Upper lobe of right lung (tissue), 1 donor: ENCODE data around the gene STX1B. TPM values are rescaled to one million over a fixed set of nuclear protein-coding genes. Genes with fewer than 3 reads are reported as not detected.

Source experiments
- ATAC-seq: fragments of 200-7000 bp; cut with Tn5 transposase; one replicate; pipeline ENCODE4 v1.9.1; 2020; ENCODE audit warnings: mild to moderate bottlenecking, moderate library complexity
- DNase-seq: peaks from one replicate; pipeline ENCODE4 v3.0.0-alpha.2; 2020
- H3K27ac ChIP-seq: fragments of 200-600 bp; one replicate; pipeline ENCODE4 v1.8.0; 2022
- H3K27me3 ChIP-seq: fragments of 200-600 bp; one replicate; pipeline ENCODE4 v1.8.0; 2022; ENCODE audit warnings: mild to moderate bottlenecking
- H3K36me3 ChIP-seq: fragments of 200-600 bp; one replicate; pipeline ENCODE4 v1.8.0; 2022
- H3K4me1 ChIP-seq: fragments of 200-600 bp; one replicate; pipeline ENCODE4 v1.8.0; 2022
- H3K4me3 ChIP-seq: fragments of 200-600 bp; one replicate; pipeline ENCODE4 v1.8.0; 2022; ENCODE audit warnings: mild to moderate bottlenecking
- H3K9me3 ChIP-seq: fragments of 200-600 bp; one replicate; pipeline ENCODE4 v1.8.0; 2022
- CTCF ChIP-seq: fragments of 200-600 bp; IDR thresholded peaks from one replicate; pipeline ENCODE4 v1.8.0; 2022; ENCODE audit warnings: antibody characterized with exemption
- intact Hi-C: fragments of 100-400 bp; cut with DNase I; formaldehyde crosslinking; loops from one replicate; pipeline ENCODE4 v1.11.0; 2022
- total RNA-seq: library from RNA; stranded (reverse); fragmentation: NEBNext Ultra II Directional; extraction: Animal tissue kit (Norgen Biotek cat#: 25700); gene quantifications from one replicate; pipeline ENCODE4 v1.2.1, GENCODE V29; 2021
- donor health status: DM: no; HTN: yes; CAD: no; lungs with severe emphysema.

Gene STX1B
- total RNA-seq, 1 donor from 2014 or later = 0.58 TPM

- TF ChIP-seq CTCF = peak; percentile 15
- Histone ChIP-seq H3K4me3 (peak overlapping the region; percentile 83), H3K27ac (peak overlapping the region; percentile 98), H3K36me3 (peaks cover 28% of the 10 kb centered on the region), H3K9me3 (no peaks in the 10 kb centered on the region), H3K27me3 (no peaks in the 10 kb centered on the region), H3K4me1 (peaks cover 16% of the 10 kb centered on the region)
- peak; percentile 91 for DNase-seq
- intact Hi-C loops = no loop called here
- peak; percentile 76 for ATAC-seq
These were observed 53.6 kb downstream of the STX1B start for GRCh38 chr16:30956601-30957455.

GRCh38 chr16:30954993-30955392 lies 55.4 kb downstream of the STX1B start:
- Histone ChIP-seq H3K9me3 (no peaks in the 10 kb centered on the region), H3K27ac (no peak overlapping the region), H3K27me3 (no peaks in the 10 kb centered on the region), H3K4me1 (peaks cover 31% of the 10 kb centered on the region), H3K36me3 (peaks cover 10% of the 10 kb centered on the region), H3K4me3 (no peak overlapping the region)
- no peak for DNase-seq
- intact Hi-C loops = no loop called here
- no peak for TF ChIP-seq CTCF
- ATAC-seq = no peak

GRCh38 chr16:30953511-30954124 lies 56.8 kb downstream of the STX1B start:
- Histone ChIP-seq H3K4me3 (no peak overlapping the region), H3K27ac (no peak overlapping the region), H3K27me3 (no peaks in the 10 kb centered on the region), H3K9me3 (no peaks in the 10 kb centered on the region), H3K36me3 (no peaks in the 10 kb centered on the region), H3K4me1 (peaks cover 25% of the 10 kb centered on the region)
- no peak for ATAC-seq
- peak; percentile 59 for TF ChIP-seq CTCF
- DNase-seq = peak; percentile 71
- intact Hi-C loops = no loop called here

GRCh38 chr16:30953111-30953510 lies 57.3 kb downstream of the STX1B start:
- no peak for ATAC-seq
- no peak overlapping the region for H3K27ac ChIP-seq

GRCh38 chr16:30951750-30952149 lies 58.7 kb downstream of the STX1B start:
- no peak overlapping the region for H3K4me3 ChIP-seq
- peaks cover 27% of the 10 kb centered on the region for H3K4me1 ChIP-seq
- DNase-seq (no peak), ATAC-seq (no peak)
- no peak overlapping the region for H3K27ac ChIP-seq
- H3K36me3 ChIP-seq = no peaks in the 10 kb centered on the region
- H3K9me3 ChIP-seq = no peaks in the 10 kb centered on the region
- intact Hi-C loops = no loop called here
- no peak for TF ChIP-seq CTCF
- no peaks in the 10 kb centered on the region for H3K27me3 ChIP-seq

More at GRCh38 chr16:30953111-30953510, 57.3 kb downstream of the STX1B start:
- no peak for TF ChIP-seq CTCF
- no peaks in the 10 kb centered on the region for H3K27me3 ChIP-seq
- no peaks in the 10 kb centered on the region for H3K9me3 ChIP-seq
- H3K4me1 ChIP-seq = peaks cover 24% of the 10 kb centered on the region
- H3K36me3 ChIP-seq = no peaks in the 10 kb centered on the region
- intact Hi-C loops = no loop called here
- no peak overlapping the region for H3K4me3 ChIP-seq
- DNase-seq = no peak
